Measurements from ENCODE around the gene PRSS23.

Gene PRSS23

GRCh38 chr11:86787656-86788055 is 12.7 kb upstream of the PRSS23 start:
- TF ChIP-seq REST (IDR thresholded peaks at IDR 0.05; ENCODE audit: insufficient read depth in 1 of 2, low read depth in 2 of 2, low read length in 2 of 2), result no peak
- no peak for TF ChIP-seq SIN3A (IDR thresholded peaks at IDR 0.05; ENCODE audit: borderline replicate concordance, insufficient read depth, low read length)
- TF ChIP-seq TAF1 (IDR thresholded peaks at IDR 0.05; ENCODE audit: borderline replicate concordance, insufficient read depth, low read length), result no peak

GRCh38 chr11:86790195-86790725 is 10.1 kb upstream of the PRSS23 start:
- TF ChIP-seq POLR2AphosphoS5 (IDR thresholded peaks at IDR 0.05; ENCODE audit: low read depth, low read length) (no peak), TAF1 (IDR thresholded peaks at IDR 0.05; ENCODE audit: borderline replicate concordance, insufficient read depth, low read length) (no peak), REST (IDR thresholded peaks at IDR 0.05; ENCODE audit: insufficient read depth in 1 of 2, low read depth in 2 of 2, low read length in 2 of 2) (no peak)

GRCh38 chr11:86790867-86791849 is 9.2 kb upstream of the PRSS23 start:
- TF ChIP-seq POLR2AphosphoS5 (IDR thresholded peaks at IDR 0.05; ENCODE audit: low read depth, low read length), result no peak
- TF ChIP-seq REST (IDR thresholded peaks at IDR 0.05; ENCODE audit: insufficient read depth in 1 of 2, low read depth in 2 of 2, low read length in 2 of 2), result no peak
- no peak for TF ChIP-seq TAF1 (IDR thresholded peaks at IDR 0.05; ENCODE audit: borderline replicate concordance, insufficient read depth, low read length)
- TF ChIP-seq FOXP2 (optimal IDR thresholded peaks at IDR 0.05; ENCODE audit: borderline replicate concordance, extremely low read depth, extremely low read length, insufficient read depth), result no peak
- TF ChIP-seq SIN3A (IDR thresholded peaks at IDR 0.05; ENCODE audit: borderline replicate concordance, insufficient read depth, low read length), result no peak

GRCh38 chr11:86792150-86792549 is 8.2 kb upstream of the PRSS23 start:
- TF ChIP-seq FOXP2 (optimal IDR thresholded peaks at IDR 0.05; ENCODE audit: borderline replicate concordance, extremely low read depth, extremely low read length, insufficient read depth) (no peak), SIN3A (IDR thresholded peaks at IDR 0.05; ENCODE audit: borderline replicate concordance, insufficient read depth, low read length) (no peak), POLR2AphosphoS5 (IDR thresholded peaks at IDR 0.05; ENCODE audit: low read depth, low read length) (no peak), REST (IDR thresholded peaks at IDR 0.05; ENCODE audit: insufficient read depth in 1 of 2, low read depth in 2 of 2, low read length in 2 of 2) (no peak), TAF1 (IDR thresholded peaks at IDR 0.05; ENCODE audit: borderline replicate concordance, insufficient read depth, low read length) (no peak)

Data from PFSK-1 (cell line).